ENCODE measurements around the gene TSPAN11. TPM values are rescaled to one million over a fixed set of nuclear protein-coding genes. Genes with fewer than 3 reads are reported as not detected.

The TSPAN11 gene
- total and polyA plus RNA-seq, 2 of the 8 experiments (the other 6 are each of a cell fraction or from before 2014, with no cell fraction given): 3.9 to 8.2 TPM

GRCh38 chr12:30908722-30909348, 17.7 kb upstream of the TSPAN11 start:
- H3K27ac ChIP-seq (ENCODE audit: low read depth, low read length): no peak overlapping the region
- no peak overlapping the region for H3K4me3 ChIP-seq (ENCODE audit: extremely low read depth in 1 of 4, insufficient read depth in 2 of 4, low read depth in 3 of 4, low read length in 4 of 4)
- FAIRE-seq (no peak), DNase-seq (ENCODE audit: low read depth in 1 of 2, low spot score in 2 of 2) (no peak)
- H3K23ac ChIP-seq (ENCODE audit: insufficient read length): no peak overlapping the region
- no peak overlapping the region for H3K14ac ChIP-seq (ENCODE audit: insufficient read length)
- no peak overlapping the region for H2BK120ac ChIP-seq (replicated peaks; ENCODE audit: low read depth, low read length)
- H3K18ac ChIP-seq (ENCODE audit: extremely low read depth, low read length): no peak overlapping the region
- H3K9me3 ChIP-seq (ENCODE audit: insufficient read depth in 2 of 2, low read depth in 1 of 2, low read length in 1 of 2): no peaks in the 10 kb centered on the region
- H3K4me1 ChIP-seq (replicated peaks in 1 of 4; ENCODE audit: control insufficient read depth in 3 of 4, insufficient read depth in 4 of 4, low read length in 3 of 4): peaks cover 0 to 4% (median 3%) of the 10 kb centered on the region in 4 experiments; a peak in 4 of 7 replicates
- H3K79me2 ChIP-seq (ENCODE audit: control insufficient read depth in 1 of 2, insufficient read depth in 2 of 2, low read length in 2 of 2): no peaks in the 10 kb centered on the region
- no peaks in the 10 kb centered on the region for H4K20me1 ChIP-seq (replicated peaks in 1 of 2; ENCODE audit: control insufficient read depth in 1 of 2, insufficient read depth in 2 of 2, low read length in 2 of 2)
- no peaks in the 10 kb centered on the region for H3K79me1 ChIP-seq (ENCODE audit: low read depth, low read length)
- no peak overlapping the region for H3K4ac ChIP-seq (replicated peaks; ENCODE audit: insufficient read length, low read depth, low read length)
- H4K91ac ChIP-seq (replicated peaks; ENCODE audit: insufficient read length, low read length): no peak overlapping the region
- TF ChIP-seq RBBP5 (IDR thresholded peaks at IDR 0.05; ENCODE audit: borderline replicate concordance, low read depth, low read length) (no peak), GTF2F1 (IDR thresholded peaks at IDR 0.05; ENCODE audit: borderline replicate concordance, low read depth, low read length) (no peak), SIRT6 (IDR thresholded peaks at IDR 0.05; ENCODE audit: low read length) (no peak), MAFK (IDR thresholded peaks at IDR 0.05; ENCODE audit: low read depth, low read length) (no peak), TCF12 (IDR thresholded peaks at IDR 0.05; ENCODE audit: low read depth, low read length) (no peak)
- H2BK20ac ChIP-seq (ENCODE audit: low read length): no peak overlapping the region
- H3K9ac ChIP-seq (replicated peaks in 1 of 4; ENCODE audit: extremely low read depth in 1 of 4, low read depth in 3 of 4, low read length in 3 of 4): no peak overlapping the region
- H2BK15ac ChIP-seq (ENCODE audit: low read length): no peak overlapping the region
- ChIA-PET POLR2A (ENCODE audit: partially characterized antibody) (interaction anchor here (0.7 to 1.1 kb wide), 2 partner anchors 9 to 30 kb away, joined by 3 read pairs; no protein-coding TSS in a partner anchor), CTCF (ENCODE audit: partially characterized antibody) (interaction anchor here (0.6 to 1.0 kb wide), 2 partner anchors 29 to 1484 kb away, joined by 3 read pairs; no protein-coding TSS in a partner anchor)
- no peak overlapping the region for H3K4me2 ChIP-seq (ENCODE audit: insufficient read depth in 1 of 2, low read depth in 2 of 2, low read length in 2 of 2)
- H2AFZ ChIP-seq (ENCODE audit: low read length): no peak overlapping the region
- no peaks in the 10 kb centered on the region for H3K23me2 ChIP-seq (ENCODE audit: low read depth, low read length)
- H2BK12ac ChIP-seq (ENCODE audit: low read depth, low read length): no peak overlapping the region
- H3K56ac ChIP-seq (replicated peaks; ENCODE audit: insufficient read length, low read depth, low read length): no peak overlapping the region
- no peaks in the 10 kb centered on the region for H3K36me3 ChIP-seq (ENCODE audit: control insufficient read depth in 2 of 4, insufficient read depth in 4 of 4, low read length in 3 of 4)
- 87 to 100% methylated on average over 1 to 3 of the region's 3 CpGs for WGBS, 2 experiments (ENCODE audit: extremely low coverage in 1 of 2, insufficient coverage in 1 of 2, insufficient read length in 1 of 2, insufficient replicate concordance in 2 of 2, low coverage in 1 of 2, low lambda C conversion rate in 2 of 2, missing lambda C conversion rate in 1 of 2)
- no peak overlapping the region for H2BK5ac ChIP-seq (ENCODE audit: low read depth, low read length)
- no peak overlapping the region for H4K5ac ChIP-seq (ENCODE audit: insufficient read length, low read depth, low read length)
- no peak overlapping the region for H4K8ac ChIP-seq (ENCODE audit: extremely low read depth, insufficient read depth, low read length)
- no peak overlapping the region for H2AK5ac ChIP-seq (ENCODE audit: low read depth, low read length)
- H3K27me3 ChIP-seq (replicated peaks in 1 of 4; ENCODE audit: control insufficient read depth in 3 of 4, extremely low read depth in 1 of 4, insufficient read depth in 3 of 4, low read length in 3 of 4): no peaks in the 10 kb centered on the region; a peak in 1 of 7 replicates

All from H1 (cell line).